Lower leg skin (tissue), 4 donors: ENCODE data around the gene LYZL4. TPM values are rescaled to one million over a fixed set of nuclear protein-coding genes. Genes with fewer than 3 reads are reported as not detected.

ENCODE experiments used
- DNase-seq, 2 donors: peaks; one replicate each; pipeline ENCODE4 v3.0.0-alpha.2; 2019; ENCODE audit warnings: low spot score in 2 of 2
- H3K4me3 ChIP-seq: fragments of 200-600 bp; sonication (generic); 2 replicates; pipeline ENCODE4 v1.5.1; 2017; ENCODE audit warnings: mild to moderate bottlenecking, low read depth; ENCODE audit not compliant: poor library complexity, severe bottlenecking
- POLR2A ChIP-seq, 2 donors: fragments of 450-650 bp; IDR thresholded peaks; one replicate each; pipeline ENCODE4 v1.6.1; 2016 to 2017; ENCODE audit warnings: antibody characterized with exemption in 2 of 2, mild to moderate bottlenecking in 1 of 2, moderate library complexity in 1 of 2
- WGBS, 2 donors: methylation state at CpG; one replicate each; pipeline ENCODE4 v1.1.5; 2018; 5-methylcytosine and 5-hydroxymethylcytosine counted together
- intact Hi-C: fragments of 100-400 bp; cut with DNase I; formaldehyde crosslinking; loops from one replicate; pipeline ENCODE4 v1.15.0; 2023; ENCODE audit warnings: low total_unique reads
- total RNA-seq, 4 donors: library from RNA; depleted of rRNA; stranded (reverse); fragments of >200 nt; gene quantifications; one replicate each; pipeline ENCODE4 v1.1.0, GENCODE V29; 2016
- TF ChIP-seq, protein P1 (sequence below), 3 donors: fragments of 450-650 bp; IDR thresholded peaks; one replicate each; pipeline ENCODE4 v1.5.1; 2016; ENCODE audit warnings: antibody characterized with exemption in 3 of 3, mild to moderate bottlenecking in 3 of 3, moderate library complexity in 2 of 3

LYZL4 gene, protein sequence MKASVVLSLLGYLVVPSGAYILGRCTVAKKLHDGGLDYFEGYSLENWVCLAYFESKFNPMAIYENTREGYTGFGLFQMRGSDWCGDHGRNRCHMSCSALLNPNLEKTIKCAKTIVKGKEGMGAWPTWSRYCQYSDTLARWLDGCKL
- total RNA-seq = not detected

DNA sequence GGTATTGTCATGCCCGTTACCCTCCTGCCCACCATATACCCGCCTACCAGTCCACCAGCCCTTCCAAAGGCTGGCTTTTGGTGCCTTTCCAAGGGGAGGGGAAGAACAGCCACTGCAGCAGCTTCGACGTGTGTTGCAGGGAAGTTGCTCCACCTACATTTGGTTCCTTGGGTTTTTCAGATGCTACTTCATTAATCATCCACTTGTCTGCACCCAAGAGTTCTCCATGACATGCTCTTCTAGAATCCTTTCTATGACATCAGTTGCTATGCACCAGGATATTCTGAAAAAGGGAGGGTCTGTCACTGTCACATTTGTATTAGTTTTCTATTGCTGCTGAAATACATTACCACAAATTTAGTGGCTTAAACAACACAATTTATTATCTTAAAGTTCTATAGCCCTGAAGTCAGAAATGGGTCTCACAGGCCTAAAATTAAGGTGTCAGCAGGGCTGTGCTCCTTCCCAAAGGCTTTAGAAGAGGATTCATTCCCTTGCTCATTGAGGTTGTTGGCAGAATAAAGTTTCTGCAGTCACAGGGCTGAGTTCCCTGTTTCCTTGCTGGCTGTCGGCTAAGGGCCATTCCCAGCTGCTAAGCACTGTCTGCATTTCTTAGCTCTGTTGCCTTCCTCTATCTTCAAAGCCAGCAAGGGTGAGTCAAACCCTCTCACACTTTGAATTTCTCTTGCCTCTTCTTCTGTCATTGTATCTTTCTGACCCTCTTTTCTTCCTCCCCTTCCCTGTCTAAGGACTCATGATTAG is at the start of gene LYZL4:
Gene LYZL4 (minus strand): TSS at position 241 of the 762 bp plus-strand sequence. CDS start 3,359 bp downstream, outside the sequence.
- 44 to 46% methylated on average over 5 of the region's 5 CpGs for WGBS, 2 donors
- DNase-seq = peak in 1 of 2 donors; percentile 50
- no peak for TF ChIP-seq POLR2A (IDR thresholded peaks at IDR 0.05)
- TF ChIP-seq, protein P1, sequence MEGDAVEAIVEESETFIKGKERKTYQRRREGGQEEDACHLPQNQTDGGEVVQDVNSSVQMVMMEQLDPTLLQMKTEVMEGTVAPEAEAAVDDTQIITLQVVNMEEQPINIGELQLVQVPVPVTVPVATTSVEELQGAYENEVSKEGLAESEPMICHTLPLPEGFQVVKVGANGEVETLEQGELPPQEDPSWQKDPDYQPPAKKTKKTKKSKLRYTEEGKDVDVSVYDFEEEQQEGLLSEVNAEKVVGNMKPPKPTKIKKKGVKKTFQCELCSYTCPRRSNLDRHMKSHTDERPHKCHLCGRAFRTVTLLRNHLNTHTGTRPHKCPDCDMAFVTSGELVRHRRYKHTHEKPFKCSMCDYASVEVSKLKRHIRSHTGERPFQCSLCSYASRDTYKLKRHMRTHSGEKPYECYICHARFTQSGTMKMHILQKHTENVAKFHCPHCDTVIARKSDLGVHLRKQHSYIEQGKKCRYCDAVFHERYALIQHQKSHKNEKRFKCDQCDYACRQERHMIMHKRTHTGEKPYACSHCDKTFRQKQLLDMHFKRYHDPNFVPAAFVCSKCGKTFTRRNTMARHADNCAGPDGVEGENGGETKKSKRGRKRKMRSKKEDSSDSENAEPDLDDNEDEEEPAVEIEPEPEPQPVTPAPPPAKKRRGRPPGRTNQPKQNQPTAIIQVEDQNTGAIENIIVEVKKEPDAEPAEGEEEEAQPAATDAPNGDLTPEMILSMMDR (IDR thresholded peaks at IDR 0.05) = no peak
- intact Hi-C loops = no loop called here
- H3K4me3 ChIP-seq = no peak within 1 kb of the TSS

DNA sequence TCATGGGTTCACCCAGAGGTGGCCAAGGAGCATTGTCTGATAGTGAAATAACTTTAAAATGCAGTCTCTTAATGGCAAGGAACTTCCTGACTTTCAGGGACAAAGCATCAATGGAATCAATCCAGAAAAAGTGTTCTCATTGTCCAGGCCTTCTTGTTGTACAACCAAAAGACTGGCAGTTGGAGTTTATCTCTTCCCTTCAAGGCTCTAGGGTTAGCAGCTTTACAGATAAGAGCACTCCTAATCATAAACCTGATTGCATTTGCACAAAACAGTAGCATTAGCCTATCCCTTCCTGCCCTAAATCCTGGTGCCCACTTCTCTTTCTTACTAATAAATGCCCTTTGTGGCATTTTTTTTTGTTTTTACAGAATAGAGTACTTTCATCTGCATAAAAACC is 48.7 kb upstream of the LYZL4 start:
- no peak for DNase-seq
- intact Hi-C loops = no loop called here
- TF ChIP-seq POLR2A (IDR thresholded peaks at IDR 0.05) = no peak
- TF ChIP-seq, protein P1 (IDR thresholded peaks at IDR 0.05) = no peak
- no peak overlapping the region for H3K4me3 ChIP-seq

DNA sequence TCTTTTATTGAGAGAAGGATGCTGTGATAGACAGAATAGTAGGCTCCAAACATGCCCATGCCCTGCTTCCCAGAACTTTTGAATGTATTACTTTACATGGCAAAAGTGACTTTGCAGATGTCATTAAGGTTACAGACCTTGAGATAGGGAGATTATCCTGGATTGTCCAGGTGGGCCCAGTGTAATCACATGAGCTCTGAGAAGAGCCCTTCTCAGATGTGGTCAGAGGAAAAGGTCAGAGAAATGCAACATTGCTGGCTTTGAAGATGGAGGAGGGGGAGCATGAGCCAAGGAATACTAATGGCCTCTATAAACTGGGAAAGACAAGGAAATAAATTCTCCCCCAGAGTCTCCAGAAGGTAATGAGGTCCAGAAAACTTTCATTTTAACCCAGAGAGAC is 45.8 kb upstream of the LYZL4 start:
- no peak overlapping the region for H3K4me3 ChIP-seq
- TF ChIP-seq, protein P1 (IDR thresholded peaks at IDR 0.05) = no peak
- no peak for TF ChIP-seq POLR2A (IDR thresholded peaks at IDR 0.05)
- intact Hi-C loops = no loop called here
- DNase-seq = no peak

DNA sequence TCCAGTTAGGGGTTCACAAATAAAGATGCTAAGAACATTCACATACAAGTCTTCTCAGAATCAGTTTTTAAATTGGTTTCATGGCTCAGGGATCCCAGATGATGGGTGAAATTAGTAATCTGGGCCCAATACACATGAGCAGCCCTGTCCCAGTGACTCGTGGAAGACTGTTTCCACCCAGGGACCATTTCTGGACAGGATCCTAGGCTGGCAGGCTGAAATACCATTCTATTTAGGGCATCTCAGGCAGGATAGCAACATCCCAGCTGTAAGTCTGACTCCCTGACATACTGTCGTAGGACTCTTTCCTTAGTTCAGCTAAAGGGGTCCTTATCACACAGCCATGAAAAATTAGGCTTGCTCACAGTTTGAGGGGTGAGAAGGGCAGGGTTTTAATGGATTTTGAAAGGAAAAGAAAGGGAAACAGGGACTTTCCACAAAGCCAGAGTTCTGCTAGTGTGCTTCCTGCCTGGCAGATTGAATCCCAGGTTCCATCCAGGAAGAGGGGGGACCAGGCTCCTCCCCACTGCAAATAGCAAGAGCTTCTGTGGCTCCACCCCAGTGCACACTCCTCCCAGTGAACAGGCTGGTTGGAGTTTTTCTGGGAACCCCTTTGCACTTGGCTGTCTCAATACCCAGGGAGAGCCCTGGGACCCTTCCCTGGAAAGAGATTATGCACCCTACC is 41.3 kb upstream of the LYZL4 start:
- no peak for TF ChIP-seq POLR2A (IDR thresholded peaks at IDR 0.05)
- TF ChIP-seq, protein P1 (IDR thresholded peaks at IDR 0.05) = no peak
- WGBS, 2 donors = 20 to 28% methylated on average over 2 of the region's 2 CpGs
- H3K4me3 ChIP-seq = no peak overlapping the region
- no peak for DNase-seq
- intact Hi-C loops = no loop called here

DNA sequence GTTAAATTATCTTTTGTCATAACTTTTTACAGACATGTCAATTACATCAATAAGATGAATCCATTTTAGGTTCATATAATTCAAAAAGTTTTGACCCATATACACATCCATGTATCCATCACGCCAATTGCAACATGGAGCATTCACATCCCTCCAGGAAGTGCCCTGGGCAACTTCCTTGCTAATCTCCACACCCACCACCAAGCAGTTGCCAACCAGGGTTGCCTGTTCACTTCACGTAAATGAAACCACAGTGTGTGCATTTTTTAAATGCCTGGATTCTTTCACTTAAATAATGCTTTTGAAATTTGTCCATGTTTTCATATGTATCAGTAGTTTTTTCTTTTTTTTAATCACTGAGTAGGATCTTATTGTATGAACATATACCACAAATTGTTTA is 40.7 kb upstream of the LYZL4 start:
- DNase-seq = no peak
- intact Hi-C loops = no loop called here
- 50 to 54% methylated on average over 2 of the region's 2 CpGs for WGBS, 2 donors
- TF ChIP-seq, protein P1 (IDR thresholded peaks at IDR 0.05) = no peak
- TF ChIP-seq POLR2A (IDR thresholded peaks at IDR 0.05) = no peak
- no peak overlapping the region for H3K4me3 ChIP-seq
